Large intestine (tissue), 3 donors: ENCODE data around the gene IFT122. TPM values are rescaled to one million over a fixed set of nuclear protein-coding genes. Genes with fewer than 3 reads are reported as not detected.
A peak's percentile ranks its signal among the peaks of the same experiment; 100 is the strongest.

ENCODE experiments used
- DNase-seq, 2 donors: peaks; one replicate each; pipeline versions ENCODE4 v3.0.0 to v3.0.0-alpha.2; 2013
- H3K27ac ChIP-seq: one replicate; pipeline ENCODE4 v1.5.1; 2013; ENCODE audit warnings: low read length
- H3K27me3 ChIP-seq: 2 replicates; pipeline ENCODE4 v1.6.1; 2013; ENCODE audit warnings: low read length; ENCODE audit not compliant: control insufficient read depth, insufficient read depth
- H3K36me3 ChIP-seq: 2 replicates; pipeline ENCODE4 v1.6.1; 2013; ENCODE audit warnings: low read length; ENCODE audit not compliant: control insufficient read depth, insufficient read depth
- H3K4me1 ChIP-seq: one replicate; pipeline ENCODE4 v1.6.1; 2013; ENCODE audit warnings: low read length; ENCODE audit not compliant: control insufficient read depth, insufficient read depth
- H3K4me3 ChIP-seq: one replicate; pipeline ENCODE4 v1.5.1; 2013; ENCODE audit warnings: low read length
- H3K9me3 ChIP-seq: one replicate; pipeline ENCODE4 v1.6.1; 2013; ENCODE audit warnings: mild to moderate bottlenecking, low read depth, low read length, moderate library complexity; ENCODE audit not compliant: control insufficient read depth
- WGBS: methylation state at CpG from one replicate; pipeline ENCODE4 v1.1.5; 2013; ENCODE audit warnings: low lambda C conversion rate; ENCODE audit not compliant: insufficient coverage; 5-methylcytosine and 5-hydroxymethylcytosine counted together
- polyA plus RNA-seq: library from polyadenylated mRNA; unstranded; fragments of 120-200 nt; gene quantifications from one replicate; pipeline ENCODE4 v1.2.1, GENCODE V29; 2013

Gene IFT122
- polyA plus RNA-seq, 1 donor = 39.4 TPM

DNA sequence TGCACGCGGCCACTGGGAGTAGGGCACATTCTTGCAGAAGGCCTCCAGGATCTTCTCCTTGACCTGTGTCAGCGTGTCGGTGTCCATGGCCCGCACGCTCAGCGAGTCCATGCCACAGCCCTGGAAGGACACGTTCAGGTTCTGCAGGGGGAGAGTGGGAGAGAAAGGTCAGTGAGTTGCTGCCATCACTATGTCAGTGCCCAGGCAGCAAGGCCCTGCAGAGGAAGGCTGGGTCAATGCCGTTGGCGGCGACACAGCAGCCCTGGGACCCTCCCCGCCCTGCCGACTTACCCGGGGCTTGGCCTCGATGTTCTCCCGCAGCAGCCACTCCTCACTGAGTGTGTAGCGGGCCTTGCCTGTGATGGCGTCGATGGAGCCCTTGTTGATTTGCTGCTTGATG lies 122.8 kb downstream of the IFT122 start:
- Histone ChIP-seq H3K4me3 (no peak overlapping the region), H3K4me1 (peaks cover 16% of the 10 kb centered on the region), H3K9me3 (no peaks in the 10 kb centered on the region), H3K27ac (no peak overlapping the region), H3K36me3 (peaks cover 15% of the 10 kb centered on the region), H3K27me3 (no peaks in the 10 kb centered on the region)
- WGBS = no CpG with 5 or more reads among the region's 19 CpGs
- DNase-seq = no peak

GRCh38 chr3:129563332-129563731 lies 123.3 kb downstream of the IFT122 start:
- H3K4me3 ChIP-seq = no peak overlapping the region
- DNase-seq = no peak
- peaks cover 16% of the 10 kb centered on the region for H3K4me1 ChIP-seq
- H3K27me3 ChIP-seq = no peaks in the 10 kb centered on the region
- peaks cover 15% of the 10 kb centered on the region for H3K36me3 ChIP-seq
- no CpG with 5 or more reads among the region's 12 CpGs for WGBS
- H3K27ac ChIP-seq = no peak overlapping the region
- H3K9me3 ChIP-seq = no peaks in the 10 kb centered on the region

- Histone ChIP-seq H3K4me3 (no peak overlapping the region), H3K4me1 (peaks cover 16% of the 10 kb centered on the region), H3K27ac (no peak overlapping the region), H3K36me3 (peaks cover 11% of the 10 kb centered on the region), H3K9me3 (no peaks in the 10 kb centered on the region), H3K27me3 (no peaks in the 10 kb centered on the region)
- DNase-seq = peak; percentile 43 to 46
- 80% methylated on average over 1 of the region's 8 CpGs for WGBS
Measured at GRCh38 chr3:129563850-129564535, 124.0 kb downstream of the IFT122 start.

DNA sequence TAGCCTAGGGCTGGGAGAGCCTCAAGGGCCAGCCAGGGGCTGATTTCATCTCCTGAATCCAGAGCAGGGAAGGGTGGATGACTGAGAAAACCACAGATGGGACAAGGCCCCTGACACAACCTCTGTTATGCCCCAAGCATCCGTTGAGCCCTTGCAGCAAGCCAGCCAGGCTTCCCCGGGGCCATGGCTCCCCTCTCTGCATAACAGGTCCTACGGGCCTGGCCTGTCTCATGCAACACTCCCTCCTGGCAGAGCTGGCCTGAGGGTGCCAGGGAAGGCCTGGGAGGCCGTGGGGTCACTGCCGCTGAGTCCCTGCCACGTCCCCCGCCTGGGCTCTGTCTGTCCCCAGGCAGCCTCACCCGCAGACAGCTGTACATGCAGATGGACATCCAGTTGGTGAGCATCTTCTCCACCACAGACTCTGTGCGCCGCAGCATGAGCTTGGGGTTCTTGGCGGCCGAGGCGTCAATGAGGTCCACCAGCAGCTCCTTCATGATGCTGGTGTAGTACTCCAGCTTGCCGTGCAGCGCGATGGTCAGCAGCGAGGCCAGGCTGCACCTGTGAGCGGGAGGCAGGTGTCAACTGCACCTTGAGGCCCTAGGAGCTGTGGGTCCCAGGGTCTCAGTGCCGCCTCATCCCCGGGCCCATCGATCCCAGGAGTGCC lies 125.1 kb downstream of the IFT122 start:
- DNase-seq = no peak
- peaks cover 11% of the 10 kb centered on the region for H3K36me3 ChIP-seq
- no peak overlapping the region for H3K4me3 ChIP-seq
- no peaks in the 10 kb centered on the region for H3K27me3 ChIP-seq
- no peaks in the 10 kb centered on the region for H3K9me3 ChIP-seq
- H3K27ac ChIP-seq = no peak overlapping the region
- peaks cover 13% of the 10 kb centered on the region for H3K4me1 ChIP-seq
- no CpG with 5 or more reads among the region's 21 CpGs for WGBS

DNA sequence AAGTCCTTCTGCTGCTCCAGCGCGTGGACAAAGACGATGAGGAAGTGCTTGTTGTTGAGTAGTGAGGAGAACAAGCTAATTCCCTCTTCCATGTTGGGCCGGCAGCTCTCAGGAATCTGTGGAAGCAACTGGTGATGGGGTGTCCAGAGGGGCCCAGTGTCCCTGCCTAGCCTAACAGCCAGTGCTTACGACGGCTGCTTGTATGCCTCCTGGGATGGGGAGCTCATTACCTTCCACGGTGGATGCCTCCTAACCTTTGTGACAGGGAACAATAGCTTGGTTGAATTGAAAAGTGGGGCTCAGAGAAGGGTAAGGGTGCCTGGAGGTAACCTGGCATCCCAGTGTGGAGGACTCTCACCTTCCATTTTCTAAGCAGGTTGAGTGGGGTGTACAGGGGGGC lies 125.9 kb downstream of the IFT122 start:
- no peaks in the 10 kb centered on the region for H3K27me3 ChIP-seq
- H3K36me3 ChIP-seq = peaks cover 13% of the 10 kb centered on the region
- no peak overlapping the region for H3K4me3 ChIP-seq
- H3K9me3 ChIP-seq = no peaks in the 10 kb centered on the region
- DNase-seq = no peak
- H3K4me1 ChIP-seq = peaks cover 6% of the 10 kb centered on the region
- no CpG with 5 or more reads among the region's 7 CpGs for WGBS
- no peak overlapping the region for H3K27ac ChIP-seq

DNA sequence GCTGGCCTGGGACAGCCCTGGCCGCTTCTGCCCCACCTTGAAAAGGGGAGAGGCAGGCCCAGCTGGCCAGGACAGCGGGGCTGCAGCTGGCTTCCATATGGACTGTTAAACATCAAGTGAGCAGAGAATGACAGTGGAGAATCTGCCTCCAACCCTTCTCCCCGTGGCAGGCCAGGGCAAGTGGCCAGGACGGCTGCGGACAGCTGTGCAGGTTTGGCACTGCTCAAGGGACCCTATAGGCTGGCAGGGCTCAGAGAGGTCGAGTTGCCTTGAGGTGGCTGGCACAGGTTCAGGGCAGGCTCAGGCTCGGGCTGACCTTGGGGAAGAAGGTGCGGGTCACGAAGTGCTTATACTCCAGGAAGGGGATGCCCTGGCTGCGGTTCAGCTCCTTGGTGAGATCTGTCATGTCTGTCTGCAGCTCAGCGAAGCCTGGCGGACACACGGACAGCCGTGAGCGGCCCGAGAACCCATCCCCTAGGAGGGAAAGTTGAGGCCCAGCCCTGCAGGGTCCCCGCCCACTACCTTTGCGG lies 127.2 kb downstream of the IFT122 start:
- Histone ChIP-seq H3K9me3 (no peaks in the 10 kb centered on the region), H3K4me1 (no peaks in the 10 kb centered on the region), H3K4me3 (no peak overlapping the region), H3K27ac (no peak overlapping the region), H3K27me3 (no peaks in the 10 kb centered on the region), H3K36me3 (peaks cover 15% of the 10 kb centered on the region)
- WGBS = no CpG with 5 or more reads among the region's 18 CpGs
- no peak for DNase-seq

- Histone ChIP-seq H3K27me3 (no peaks in the 10 kb centered on the region), H3K9me3 (no peaks in the 10 kb centered on the region), H3K36me3 (peaks cover 9% of the 10 kb centered on the region), H3K27ac (no peak overlapping the region), H3K4me1 (no peaks in the 10 kb centered on the region), H3K4me3 (no peak overlapping the region)
- no peak for DNase-seq
- no CpG with 5 or more reads among the region's 6 CpGs for WGBS
Measured at GRCh38 chr3:129567939-129568338, 127.9 kb downstream of the IFT122 start.

DNA sequence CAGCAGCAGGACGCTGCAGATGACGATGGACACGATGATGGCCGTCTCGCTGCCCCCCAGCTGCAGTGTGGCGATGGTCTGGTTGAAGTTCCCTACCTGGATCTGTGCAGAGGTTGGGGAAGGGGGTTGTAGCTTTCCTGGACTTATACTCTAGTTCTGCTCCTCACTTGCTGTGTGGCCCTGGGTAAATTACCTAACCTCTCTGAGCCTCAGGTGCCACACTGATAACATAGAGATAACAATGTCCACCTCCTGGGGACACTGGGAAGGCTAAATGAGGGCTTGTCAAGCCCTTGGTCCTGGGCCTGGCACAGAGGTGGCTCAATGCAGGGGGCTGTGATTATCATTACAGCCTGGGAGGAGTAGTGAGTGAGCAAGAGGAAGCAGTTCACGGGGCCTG lies 129.8 kb downstream of the IFT122 start:
- no peak for DNase-seq
- WGBS = no CpG with 5 or more reads among the region's 7 CpGs
- peaks cover 9% of the 10 kb centered on the region for H3K36me3 ChIP-seq

More for the DNA sequence above, 129.8 kb downstream of the IFT122 start:
- Histone ChIP-seq H3K4me3 (no peak overlapping the region), H3K9me3 (no peaks in the 10 kb centered on the region), H3K4me1 (no peaks in the 10 kb centered on the region), H3K27ac (no peak overlapping the region), H3K27me3 (no peaks in the 10 kb centered on the region)

Other genes with a start within 250 kb of the IFT122 start
- 144 TPM for gene COPG1, start 190.6 kb upstream of the IFT122 start, polyA plus RNA-seq
- 32.0 TPM for gene HMCES, start 161.4 kb upstream of the IFT122 start, polyA plus RNA-seq
- 1.5 TPM for gene EFCAB12, start 11.6 kb upstream of the IFT122 start, polyA plus RNA-seq
- gene MBD4, start 276 bp upstream of the IFT122 start, polyA plus RNA-seq = 38.4 TPM
- not detected for gene RHO, start 88.4 kb downstream of the IFT122 start, polyA plus RNA-seq
- gene H1-8, start 103.0 kb downstream of the IFT122 start, polyA plus RNA-seq = not detected
- 51.2 TPM for gene PLXND1, start 166.5 kb downstream of the IFT122 start, polyA plus RNA-seq